ENCODE data around the gene SLC8B1. TPM values are rescaled to one million over a fixed set of nuclear protein-coding genes. Genes with fewer than 3 reads are reported as not detected.

SLC8B1 gene
- total RNA-seq, 1 experiment from 2014 or later = 23.8 TPM

DNA sequence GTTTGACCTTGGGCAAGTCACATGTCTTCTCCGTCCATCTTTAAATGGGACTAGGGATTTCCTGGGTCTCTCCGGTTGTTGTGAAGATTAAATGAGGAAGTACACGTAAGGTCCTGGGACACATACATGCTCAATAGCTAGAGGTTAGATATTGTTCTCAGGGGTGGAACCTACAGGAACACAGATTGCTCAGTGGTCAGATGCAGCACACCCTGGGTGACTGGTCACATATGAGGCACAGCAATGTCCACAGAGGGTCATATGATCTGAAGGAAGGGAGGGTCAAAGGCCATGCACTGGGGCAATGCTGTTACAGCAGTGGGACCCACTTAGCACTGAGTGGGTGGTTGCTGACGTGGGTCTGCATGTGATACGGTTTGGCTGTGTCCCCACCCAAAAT lies 11.4 kb upstream of the SLC8B1 start:
- no peak for DNase-seq
- H3K9me3 Mint-ChIP-seq (ENCODE audit: low read depth, unreplicated experiment) = no peaks in the 10 kb centered on the region

DNA sequence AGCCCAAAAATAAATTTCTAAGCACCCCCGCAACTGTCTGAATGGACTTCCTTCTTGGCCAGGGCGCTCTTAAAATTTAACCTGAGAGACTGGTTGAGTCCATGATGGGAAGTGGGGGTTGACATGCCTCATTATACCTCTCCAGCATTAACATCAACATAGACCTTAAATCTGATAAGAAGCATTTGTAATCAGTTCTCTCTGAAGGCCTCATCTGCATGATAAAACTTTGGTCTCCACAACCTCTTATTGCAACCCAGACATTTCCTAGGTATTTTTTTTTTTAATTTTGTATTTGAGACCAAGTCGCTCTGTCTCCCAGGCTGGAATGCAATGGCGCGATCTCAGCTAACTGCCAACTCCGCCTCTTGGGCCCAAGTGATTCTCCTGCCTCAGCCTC lies 10.4 kb upstream of the SLC8B1 start:
- intact Hi-C loops (cut with micrococcal nuclease; ENCODE audit: unreplicated experiment) = no loop called here
- no peaks in the 10 kb centered on the region for H3K36me3 Mint-ChIP-seq (ENCODE audit: insufficient read depth, unreplicated experiment)
- H3K27ac Mint-ChIP-seq (ENCODE audit: unreplicated experiment) = no peak overlapping the region
- no peak for TF ChIP-seq CTCF (IDR thresholded peaks at IDR 0.05; ENCODE audit: unreplicated experiment)
- CTCF ChIA-PET = no interaction called here
- no peak for DNase-seq
- no peaks in the 10 kb centered on the region for H3K9me3 Mint-ChIP-seq (ENCODE audit: low read depth, unreplicated experiment)
- no peaks in the 10 kb centered on the region for H3K4me1 Mint-ChIP-seq (ENCODE audit: low read depth, unreplicated experiment)
- BruUV-seq (replicated peaks) = no TSS peak
- peaks cover 19% of the 10 kb centered on the region for H3K27me3 Mint-ChIP-seq (ENCODE audit: unreplicated experiment)
- H3K4me3 Mint-ChIP-seq (ENCODE audit: low read depth, unreplicated experiment) = no peak overlapping the region

More for the DNA sequence above, 11.4 kb upstream of the SLC8B1 start:
- no peak overlapping the region for H3K27ac Mint-ChIP-seq (ENCODE audit: unreplicated experiment)
- no peak overlapping the region for H3K4me3 Mint-ChIP-seq (ENCODE audit: low read depth, unreplicated experiment)
- intact Hi-C loops (cut with micrococcal nuclease; ENCODE audit: unreplicated experiment) = no loop called here
- TF ChIP-seq CTCF (IDR thresholded peaks at IDR 0.05; ENCODE audit: unreplicated experiment) = no peak
- no peaks in the 10 kb centered on the region for H3K4me1 Mint-ChIP-seq (ENCODE audit: low read depth, unreplicated experiment)
- CTCF ChIA-PET = interaction anchor here (0.7 kb wide), 1 partner anchor 378 kb away, joined by 3 read pairs; no protein-coding TSS in a partner anchor
- no peaks in the 10 kb centered on the region for H3K36me3 Mint-ChIP-seq (ENCODE audit: insufficient read depth, unreplicated experiment)
- peaks cover 30% of the 10 kb centered on the region for H3K27me3 Mint-ChIP-seq (ENCODE audit: unreplicated experiment)
- no TSS peak for BruUV-seq (replicated peaks)

- peaks cover 8% of the 10 kb centered on the region for H3K27me3 Mint-ChIP-seq (ENCODE audit: unreplicated experiment)
These were observed 6.6 kb upstream of the SLC8B1 start for GRCh38 chr12:113341535-113341934.

GRCh38 chr12:113340061-113340460 lies 5.2 kb upstream of the SLC8B1 start:
- CTCF ChIA-PET = no interaction called here
- no peaks in the 10 kb centered on the region for H3K9me3 Mint-ChIP-seq (ENCODE audit: low read depth, unreplicated experiment)
- BruUV-seq (replicated peaks) = no TSS peak
- no peak overlapping the region for H3K27ac Mint-ChIP-seq (ENCODE audit: unreplicated experiment)
- H3K27me3 Mint-ChIP-seq (ENCODE audit: unreplicated experiment) = peaks cover 8% of the 10 kb centered on the region
- TF ChIP-seq CTCF (IDR thresholded peaks at IDR 0.05; ENCODE audit: unreplicated experiment) = no peak
- peaks cover 3% of the 10 kb centered on the region for H3K36me3 Mint-ChIP-seq (ENCODE audit: insufficient read depth, unreplicated experiment)
- no peaks in the 10 kb centered on the region for H3K4me1 Mint-ChIP-seq (ENCODE audit: low read depth, unreplicated experiment)
- intact Hi-C loops (cut with micrococcal nuclease; ENCODE audit: unreplicated experiment) = no loop called here
- no peak for DNase-seq
- H3K4me3 Mint-ChIP-seq (ENCODE audit: low read depth, unreplicated experiment) = no peak overlapping the region

More at GRCh38 chr12:113341535-113341934, 6.6 kb upstream of the SLC8B1 start:
- intact Hi-C loops (cut with micrococcal nuclease; ENCODE audit: unreplicated experiment) = no loop called here
- CTCF ChIA-PET = interaction anchor here (1.2 kb wide), 1 partner anchor 9 kb away, joined by 3 read pairs; no protein-coding TSS in a partner anchor
- no peak for DNase-seq
- no peak overlapping the region for H3K4me3 Mint-ChIP-seq (ENCODE audit: low read depth, unreplicated experiment)
- no peaks in the 10 kb centered on the region for H3K9me3 Mint-ChIP-seq (ENCODE audit: low read depth, unreplicated experiment)
- no peaks in the 10 kb centered on the region for H3K36me3 Mint-ChIP-seq (ENCODE audit: insufficient read depth, unreplicated experiment)
- no peak overlapping the region for H3K27ac Mint-ChIP-seq (ENCODE audit: unreplicated experiment)
- BruUV-seq (replicated peaks) = no TSS peak
- H3K4me1 Mint-ChIP-seq (ENCODE audit: low read depth, unreplicated experiment) = no peaks in the 10 kb centered on the region
- no peak for TF ChIP-seq CTCF (IDR thresholded peaks at IDR 0.05; ENCODE audit: unreplicated experiment)
